Liver (tissue), 2 donors: ENCODE measurements around the gene SLC27A5.

Experiments
- MAX ChIP-seq: IDR thresholded peaks from 2 replicates; pipeline ENCODE4 v1.6.1; 2016; ENCODE audit warnings: antibody characterized with exemption
- RXRA ChIP-seq, 2 donors: IDR thresholded peaks; 2 replicates each; pipeline ENCODE4 v1.6.1; 2017 to 2018; ENCODE audit warnings: antibody characterized with exemption in 2 of 2, mild to moderate bottlenecking in 1 of 2
- donor health status: healthy.

- TF ChIP-seq RXRA (IDR thresholded peaks at IDR 0.05) (no peak), MAX (no peak)
Measured at GRCh38 chr19:58554494-58555368, 42.9 kb upstream of the SLC27A5 start, which contains the start of gene CHMP2A.
